PC-3 (cell line): ENCODE measurements around the gene KLHL6. TPM values are rescaled to one million over a fixed set of nuclear protein-coding genes. Genes with fewer than 3 reads are reported as not detected.

Experiments used
- ATAC-seq: fragments of 200-7000 bp; cut with Tn5 transposase; 2 replicates; pipeline ENCODE4 v1.9.1; 2020; ENCODE audit warnings: mild to moderate bottlenecking, moderate library complexity
- BruUV-seq: library from RNA; stranded (reverse); fragments of 400-500 nt; replicated peaks from 2 replicates; lab custom pipeline; 2021; lab: Mats Ljungman, UMichigan
- CTCF ChIA-PET: fragments of 300-600 bp; sonication (Branson Sonifier 250); formaldehyde crosslinking; loops from one replicate; lab custom pipeline; 2022; ENCODE audit warnings: antibody characterized with exemption; lab: Charles Lee
- POLR2A ChIA-PET: fragments of 300-600 bp; sonication (Branson Sonifier 250); formaldehyde crosslinking; loops from one replicate; lab custom pipeline; 2022; ENCODE audit warnings: antibody characterized with exemption; ENCODE audit not compliant: unreplicated experiment; lab: Charles Lee
- DNase-seq: peaks from one replicate; pipeline ENCODE4 v3.0.0-alpha.2; 2015
- H2AFZ ChIP-seq: fragments of 300-600 bp; sonication (generic); 2 replicates; pipeline ENCODE4 v1.6.0; 2016; ENCODE audit warnings: antibody characterized with exemption, low read length
- H3F3A ChIP-seq: fragments of 300-600 bp; sonication (generic); one replicate; pipeline ENCODE4 v1.6.0; 2017; ENCODE audit warnings: antibody characterized with exemption, low read length, control low read depth, mild to moderate bottlenecking; ENCODE audit not compliant: unreplicated experiment
- H3K27ac ChIP-seq: fragments of 300-600 bp; sonication (generic); 2 replicates; pipeline ENCODE4 v1.5.1; 2016; ENCODE audit warnings: mild to moderate bottlenecking, low read length
- H3K27me3 ChIP-seq: fragments of 300-600 bp; sonication (generic); 2 replicates; pipeline ENCODE4 v1.6.1; 2016; ENCODE audit warnings: low read length, mixed read lengths
- H3K36me3 ChIP-seq: fragments of 300-600 bp; sonication (generic); 2 replicates; pipeline ENCODE4 v1.6.1; 2016; ENCODE audit warnings: low read depth, mixed run types, low read length, mixed read lengths
- H3K4me1 ChIP-seq: fragments of 300-600 bp; sonication (generic); 2 replicates; pipeline ENCODE4 v1.5.1; 2016; ENCODE audit warnings: low read length; ENCODE audit not compliant: insufficient read depth
- H3K4me2 ChIP-seq: fragments of 300-600 bp; sonication (generic); 2 replicates; pipeline ENCODE4 v1.6.0; 2016; ENCODE audit warnings: low read length
- H3K4me3 ChIP-seq: fragments of 300-600 bp; sonication (generic); 2 replicates; pipeline ENCODE4 v1.5.1; 2016; ENCODE audit warnings: mild to moderate bottlenecking, low read length, mixed read lengths
- H3K79me2 ChIP-seq: fragments of 300-600 bp; sonication (generic); 2 replicates; pipeline ENCODE4 v1.6.1; 2017; ENCODE audit warnings: low read length, mixed read lengths
- H3K9ac ChIP-seq: fragments of 300-600 bp; sonication (generic); 2 replicates; pipeline ENCODE4 v1.6.0; 2016; ENCODE audit warnings: mild to moderate bottlenecking, low read length
- H3K9me2 ChIP-seq: fragments of 300-600 bp; sonication (generic); replicated peaks from 2 replicates; pipeline ENCODE4 v1.6.1; 2016; ENCODE audit warnings: mixed run types, low read length, mixed read lengths
- H3K9me3 ChIP-seq: fragments of 300-600 bp; sonication (generic); 2 replicates; pipeline ENCODE4 v1.6.1; 2016; ENCODE audit warnings: low read length, mixed read lengths
- H4K20me1 ChIP-seq: fragments of 300-600 bp; sonication (generic); 2 replicates; pipeline ENCODE4 v1.6.1; 2016; ENCODE audit warnings: low read length, mixed read lengths
- EZH2 ChIP-seq: fragments of 300-600 bp; sonication (generic); IDR thresholded peaks from one replicate; pipeline ENCODE4 v1.6.1; 2017; ENCODE audit warnings: antibody characterized with exemption, mild to moderate bottlenecking, low read length; ENCODE audit not compliant: unreplicated experiment
- EZH2phosphoT487 ChIP-seq: fragments of 300-600 bp; sonication (generic); IDR thresholded peaks from 2 replicates; pipeline ENCODE4 v1.6.1; 2018; ENCODE audit warnings: mild to moderate bottlenecking, antibody characterized with exemption, low read length, borderline replicate concordance
- intact Hi-C: fragments of 100-400 bp; cut with micrococcal nuclease; formaldehyde crosslinking; loops from 2 replicates; pipeline ENCODE4 v1.9.0; 2023
- total RNA-seq: library from RNA; depleted of rRNA; stranded (reverse); fragments of >200 nt; gene quantifications from 2 replicates; pipeline ENCODE4 v1.2.3, GENCODE V29; 2014
- TF ChIP-seq, protein P1 (sequence below): fragments of 300-600 bp; sonication (generic); conservative IDR thresholded peaks from 2 replicates; pipeline ENCODE4 v1.5.1; 2017; ENCODE audit warnings: antibody characterized with exemption, low read depth, mild to moderate bottlenecking, low read length

KLHL6 gene
- total RNA-seq, 1 experiment from 2014 or later = not detected

GRCh38 chr3:183553334-183554026, 2.0 kb downstream of the KLHL6 start:
- DNase-seq (no peak), ATAC-seq (no peak)
- no peak for TF ChIP-seq EZH2
- TF ChIP-seq, protein P1, sequence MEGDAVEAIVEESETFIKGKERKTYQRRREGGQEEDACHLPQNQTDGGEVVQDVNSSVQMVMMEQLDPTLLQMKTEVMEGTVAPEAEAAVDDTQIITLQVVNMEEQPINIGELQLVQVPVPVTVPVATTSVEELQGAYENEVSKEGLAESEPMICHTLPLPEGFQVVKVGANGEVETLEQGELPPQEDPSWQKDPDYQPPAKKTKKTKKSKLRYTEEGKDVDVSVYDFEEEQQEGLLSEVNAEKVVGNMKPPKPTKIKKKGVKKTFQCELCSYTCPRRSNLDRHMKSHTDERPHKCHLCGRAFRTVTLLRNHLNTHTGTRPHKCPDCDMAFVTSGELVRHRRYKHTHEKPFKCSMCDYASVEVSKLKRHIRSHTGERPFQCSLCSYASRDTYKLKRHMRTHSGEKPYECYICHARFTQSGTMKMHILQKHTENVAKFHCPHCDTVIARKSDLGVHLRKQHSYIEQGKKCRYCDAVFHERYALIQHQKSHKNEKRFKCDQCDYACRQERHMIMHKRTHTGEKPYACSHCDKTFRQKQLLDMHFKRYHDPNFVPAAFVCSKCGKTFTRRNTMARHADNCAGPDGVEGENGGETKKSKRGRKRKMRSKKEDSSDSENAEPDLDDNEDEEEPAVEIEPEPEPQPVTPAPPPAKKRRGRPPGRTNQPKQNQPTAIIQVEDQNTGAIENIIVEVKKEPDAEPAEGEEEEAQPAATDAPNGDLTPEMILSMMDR = no peak
- no peak for TF ChIP-seq EZH2phosphoT487
- Histone ChIP-seq H3K4me1 (no peaks in the 10 kb centered on the region), H3K4me3 (no peak overlapping the region), H3K9me2 (no peaks in the 10 kb centered on the region), H3F3A (no peaks in the 10 kb centered on the region), H3K36me3 (no peaks in the 10 kb centered on the region), H2AFZ (0 out of 2 replicates have a peak overlapping the region, but pooled peaks have one; percentile 13), H3K9ac (no peak overlapping the region), H3K9me3 (no peaks in the 10 kb centered on the region), H3K27me3 (no peaks in the 10 kb centered on the region), H3K4me2 (no peak overlapping the region), H4K20me1 (no peaks in the 10 kb centered on the region), H3K79me2 (no peaks in the 10 kb centered on the region), H3K27ac (no peak overlapping the region)
- CTCF ChIA-PET = no interaction called here
- no TSS peak for BruUV-seq
- POLR2A ChIA-PET = no interaction called here
- intact Hi-C loops = no loop called here

DNA sequence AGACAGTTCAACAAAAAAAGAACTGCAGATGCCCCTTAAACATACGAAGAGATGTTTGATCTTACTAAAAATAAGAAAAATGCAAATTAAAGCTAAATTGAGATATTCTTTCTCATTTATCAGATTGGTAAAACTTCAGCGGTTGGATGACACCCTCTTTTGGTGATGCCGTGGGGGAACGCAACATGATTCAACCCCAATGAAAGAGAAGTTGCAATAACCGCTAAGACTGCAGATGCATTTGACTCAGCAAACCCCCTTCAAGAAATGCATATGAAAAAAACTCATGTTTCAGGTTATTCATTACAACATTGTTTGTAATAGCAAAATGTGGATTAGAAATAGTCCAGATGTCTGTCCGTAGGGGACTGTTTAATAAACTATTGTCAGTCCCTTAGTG, 3.6 kb downstream of the KLHL6 start:
- TF ChIP-seq, protein P1 = no peak
- Histone ChIP-seq H3K27ac (no peak overlapping the region), H3K36me3 (no peaks in the 10 kb centered on the region), H3K4me1 (no peaks in the 10 kb centered on the region), H3K9me2 (no peaks in the 10 kb centered on the region), H4K20me1 (no peaks in the 10 kb centered on the region), H3K4me3 (no peak overlapping the region), H3K79me2 (no peaks in the 10 kb centered on the region), H3K9me3 (no peaks in the 10 kb centered on the region), H3F3A (no peaks in the 10 kb centered on the region), H3K4me2 (no peak overlapping the region), H3K27me3 (no peaks in the 10 kb centered on the region), H3K9ac (no peak overlapping the region), H2AFZ (no peak overlapping the region)
- ATAC-seq (no peak), DNase-seq (no peak)
- ChIA-PET CTCF (interaction anchor here (0.6 kb wide), 1 partner anchor 367 kb away, joined by 5 read pairs; no protein-coding TSS in a partner anchor), POLR2A (no interaction called here)
- no TSS peak for BruUV-seq
- intact Hi-C loops = no loop called here

DNA sequence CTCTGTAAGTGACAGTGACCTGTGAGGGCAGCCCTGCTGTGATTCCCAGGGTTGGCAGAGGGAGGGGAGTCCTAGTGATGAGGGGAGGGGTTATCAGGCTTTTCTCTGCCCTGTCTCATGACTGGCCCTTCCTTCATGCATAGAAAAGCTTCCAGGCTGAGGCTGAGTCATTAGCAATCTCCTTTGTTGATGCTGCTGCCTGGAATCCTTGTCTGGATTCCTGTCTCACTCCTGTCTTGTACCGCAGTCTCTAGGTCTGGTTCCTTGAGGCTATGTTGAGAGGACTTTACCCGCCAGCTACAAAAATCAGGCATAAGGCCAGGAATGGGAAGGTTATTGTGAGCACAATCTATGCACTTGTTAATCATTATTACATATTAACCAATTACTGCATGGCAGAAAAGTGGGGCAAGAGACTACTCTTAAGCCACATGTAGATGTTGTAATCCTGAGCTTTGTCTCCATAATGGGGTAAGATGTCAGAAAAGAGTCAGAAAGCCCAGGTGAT, 7.2 kb downstream of the KLHL6 start:
- H3K4me2 ChIP-seq = no peak overlapping the region
- no TSS peak for BruUV-seq
- H3K9ac ChIP-seq = no peak overlapping the region
- intact Hi-C loops = no loop called here
- H4K20me1 ChIP-seq = no peaks in the 10 kb centered on the region
- POLR2A ChIA-PET = no interaction called here
- H3F3A ChIP-seq = no peaks in the 10 kb centered on the region
- peak; percentile 73 for ATAC-seq
- no peaks in the 10 kb centered on the region for H3K79me2 ChIP-seq
- CTCF ChIA-PET = no interaction called here
- no peak overlapping the region for H3K4me3 ChIP-seq
- no peaks in the 10 kb centered on the region for H3K9me2 ChIP-seq
- H3K9me3 ChIP-seq = no peaks in the 10 kb centered on the region
- H3K27ac ChIP-seq = no peak overlapping the region
- no peak for TF ChIP-seq EZH2phosphoT487
- TF ChIP-seq EZH2 = no peak
- TF ChIP-seq, protein P1 = no peak
- no peaks in the 10 kb centered on the region for H3K27me3 ChIP-seq
- H3K4me1 ChIP-seq = no peaks in the 10 kb centered on the region
- no peak overlapping the region for H2AFZ ChIP-seq
- DNase-seq = peak; percentile 48
- H3K36me3 ChIP-seq = no peaks in the 10 kb centered on the region
